Measurements from ENCODE around the gene PTPRG. TPM values are rescaled to one million over a fixed set of nuclear protein-coding genes. Genes with fewer than 3 reads are reported as not detected.

PTPRG gene
- total RNA-seq, 2 donors from 2014 or later, result 26.0 to 26.3 TPM

GRCh38 chr3:61583890-61584875 lies 22.8 kb downstream of the PTPRG start:
- no peaks in the 10 kb centered on the region for H3K4me1 ChIP-seq
- no peak for TF ChIP-seq CTCF (IDR thresholded peaks at IDR 0.05)
- no peaks in the 10 kb centered on the region for H3K36me3 ChIP-seq
- H3K9me3 ChIP-seq, result no peaks in the 10 kb centered on the region
- no peaks in the 10 kb centered on the region for H3K27me3 ChIP-seq
- H3K27ac ChIP-seq, result no peak overlapping the region
- DNase-seq, result no peak
- H3K4me3 ChIP-seq, result no peak overlapping the region
- intact Hi-C loops (cut with DNase I), result no loop called here
- no peak overlapping the region for H3K9ac ChIP-seq (ENCODE audit: low read depth in 2 of 2, low read length in 2 of 2)

- intact Hi-C loops (cut with DNase I), result no loop called here
- H3K27me3 ChIP-seq, result no peaks in the 10 kb centered on the region
- DNase-seq, result no peak
Observed at GRCh38 chr3:61589856-61590255, 28.5 kb downstream of the PTPRG start.

GRCh38 chr3:61591300-61591699 lies 29.9 kb downstream of the PTPRG start:
- no peak overlapping the region for H3K27ac ChIP-seq
- H3K27me3 ChIP-seq, result no peaks in the 10 kb centered on the region
- TF ChIP-seq CTCF (IDR thresholded peaks at IDR 0.05), result no peak
- H3K4me3 ChIP-seq, result no peak overlapping the region
- H3K9ac ChIP-seq (ENCODE audit: low read depth in 2 of 2, low read length in 2 of 2), result no peak overlapping the region
- no peaks in the 10 kb centered on the region for H3K36me3 ChIP-seq
- DNase-seq, result no peak
- H3K4me1 ChIP-seq, result no peaks in the 10 kb centered on the region
- no peaks in the 10 kb centered on the region for H3K9me3 ChIP-seq
- intact Hi-C loops (cut with DNase I), result no loop called here

More at GRCh38 chr3:61589856-61590255, 28.5 kb downstream of the PTPRG start:
- Histone ChIP-seq H3K36me3 (no peaks in the 10 kb centered on the region), H3K9ac (ENCODE audit: low read depth in 2 of 2, low read length in 2 of 2) (no peak overlapping the region), H3K9me3 (no peaks in the 10 kb centered on the region), H3K4me1 (no peaks in the 10 kb centered on the region), H3K27ac (no peak overlapping the region), H3K4me3 (no peak overlapping the region)
- TF ChIP-seq CTCF (IDR thresholded peaks at IDR 0.05), result no peak

GRCh38 chr3:61593446-61594029 lies 32.2 kb downstream of the PTPRG start:
- Histone ChIP-seq H3K4me3 (no peak overlapping the region), H3K4me1 (no peaks in the 10 kb centered on the region), H3K9ac (ENCODE audit: low read depth in 2 of 2, low read length in 2 of 2) (no peak overlapping the region), H3K27ac (no peak overlapping the region), H3K27me3 (no peaks in the 10 kb centered on the region), H3K9me3 (no peaks in the 10 kb centered on the region), H3K36me3 (no peaks in the 10 kb centered on the region)
- DNase-seq, result no peak
- intact Hi-C loops (cut with DNase I), result no loop called here
- no peak for TF ChIP-seq CTCF (IDR thresholded peaks at IDR 0.05)

GRCh38 chr3:61594144-61594963 lies 33.0 kb downstream of the PTPRG start:
- Histone ChIP-seq H3K36me3 (no peaks in the 10 kb centered on the region), H3K4me3 (no peak overlapping the region), H3K9ac (ENCODE audit: low read depth in 2 of 2, low read length in 2 of 2) (no peak overlapping the region), H3K9me3 (no peaks in the 10 kb centered on the region), H3K27me3 (no peaks in the 10 kb centered on the region), H3K27ac (no peak overlapping the region), H3K4me1 (no peaks in the 10 kb centered on the region)
- no peak for DNase-seq
- TF ChIP-seq CTCF (IDR thresholded peaks at IDR 0.05), result no peak
- intact Hi-C loops (cut with DNase I), result no loop called here
